Spleen (tissue), 7 donors: Measurements from ENCODE around the gene HERPUD1.
A peak's percentile ranks its signal among the peaks of the same experiment; 100 is the strongest.

Experiments used
- POLR2A ChIP-seq, 3 donors: fragments of 450-650 bp; IDR thresholded peaks; one replicate each; pipeline ENCODE4 v1.5.1; 2017; ENCODE audit warnings: antibody characterized with exemption in 3 of 3, mild to moderate bottlenecking in 1 of 3
- POLR2AphosphoS5 ChIP-seq, 3 donors: sonication (generic); formaldehyde crosslinking; IDR thresholded peaks; one replicate each; pipeline ENCODE4 v1.5.1; 2017; ENCODE audit warnings: antibody characterized with exemption in 3 of 3
- TF ChIP-seq, protein P1 (sequence below), 11 experiments: fragments of 200-600 bp in 7 of 11; fragments of 450-650 bp in 4 of 11; sonication (generic) in 4 of 11; IDR thresholded peaks in 8 of 11; conservative IDR thresholded peaks in 3 of 11; 1 replicate in 7 of 11; 2 replicates in 4 of 11; pipeline versions ENCODE4 v1.4.0 to v1.8.0; 2016 to 2021; ENCODE audit warnings: antibody characterized with exemption in 11 of 11, inconsistent platforms in 4 of 11, mild to moderate bottlenecking in 1 of 11
- donor health status: DM: no; HTN: no; CAD: no; lungs with moderate emphysema.
- donor health status: DM: no; HTN: no; CAD: no.
- donor health status: DM: no; HTN: no; CAD: no.

DNA sequence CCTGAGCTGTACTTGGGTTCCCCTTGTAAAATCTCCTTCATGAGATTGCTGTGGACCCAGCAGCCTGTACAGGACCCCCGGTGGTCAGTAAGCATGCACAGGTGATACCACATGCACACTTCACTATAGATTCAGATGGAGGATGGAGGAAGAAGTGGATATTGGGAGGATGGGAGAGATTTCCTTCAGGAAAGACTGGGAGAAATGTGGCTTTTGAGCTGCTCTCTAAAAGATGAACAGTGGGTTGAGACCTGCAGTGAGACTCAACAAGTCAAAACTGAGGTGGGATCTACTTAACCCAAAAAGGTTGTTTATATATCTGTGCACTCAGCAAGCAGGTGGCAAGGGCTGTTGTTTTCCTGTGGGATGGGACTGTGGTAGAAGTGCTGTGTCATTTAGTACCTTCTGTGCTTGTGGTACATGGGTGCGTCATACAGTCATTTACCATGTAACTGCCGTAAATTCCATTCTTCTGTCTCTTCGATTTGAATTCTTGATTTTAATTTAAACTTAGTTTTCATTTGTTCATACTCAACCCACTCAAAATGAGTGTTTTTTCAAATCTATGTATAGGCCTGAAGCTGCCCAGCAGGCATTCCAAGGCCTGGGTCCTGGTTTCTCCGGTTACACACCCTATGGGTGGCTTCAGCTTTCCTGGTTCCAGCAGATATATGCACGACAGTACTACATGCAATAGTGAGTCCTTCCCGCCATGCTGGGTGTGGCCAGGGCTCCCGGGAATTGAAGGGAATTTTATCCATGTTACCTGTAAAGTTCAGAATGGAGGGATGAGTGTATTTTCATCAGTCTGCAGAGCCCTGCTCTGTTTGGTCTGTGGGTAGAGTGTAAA, 6.9 kb downstream of the HERPUD1 start:
- TF ChIP-seq, protein P1, sequence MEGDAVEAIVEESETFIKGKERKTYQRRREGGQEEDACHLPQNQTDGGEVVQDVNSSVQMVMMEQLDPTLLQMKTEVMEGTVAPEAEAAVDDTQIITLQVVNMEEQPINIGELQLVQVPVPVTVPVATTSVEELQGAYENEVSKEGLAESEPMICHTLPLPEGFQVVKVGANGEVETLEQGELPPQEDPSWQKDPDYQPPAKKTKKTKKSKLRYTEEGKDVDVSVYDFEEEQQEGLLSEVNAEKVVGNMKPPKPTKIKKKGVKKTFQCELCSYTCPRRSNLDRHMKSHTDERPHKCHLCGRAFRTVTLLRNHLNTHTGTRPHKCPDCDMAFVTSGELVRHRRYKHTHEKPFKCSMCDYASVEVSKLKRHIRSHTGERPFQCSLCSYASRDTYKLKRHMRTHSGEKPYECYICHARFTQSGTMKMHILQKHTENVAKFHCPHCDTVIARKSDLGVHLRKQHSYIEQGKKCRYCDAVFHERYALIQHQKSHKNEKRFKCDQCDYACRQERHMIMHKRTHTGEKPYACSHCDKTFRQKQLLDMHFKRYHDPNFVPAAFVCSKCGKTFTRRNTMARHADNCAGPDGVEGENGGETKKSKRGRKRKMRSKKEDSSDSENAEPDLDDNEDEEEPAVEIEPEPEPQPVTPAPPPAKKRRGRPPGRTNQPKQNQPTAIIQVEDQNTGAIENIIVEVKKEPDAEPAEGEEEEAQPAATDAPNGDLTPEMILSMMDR (IDR thresholded peaks at IDR 0.05 in 8 of 11, conservative IDR thresholded peaks at IDR 0.05 in 3 of 11), result no peak
- peak in 2 of 3 donors; percentile 14 to 91 for TF ChIP-seq POLR2AphosphoS5 (IDR thresholded peaks at IDR 0.05)
- no peak for TF ChIP-seq POLR2A (IDR thresholded peaks at IDR 0.05)
